NB4 (cell line): ENCODE results near the gene SSH2.
"Not testable (repeated sequence)": the region's sequence is repeated elsewhere in the genome, so short reads cannot be mapped to it uniquely, and the experiment has no call there.

Experiments
- DNase-seq: peaks from one replicate; pipeline ENCODE4 v3.0.0; 2010; ENCODE audit warnings: low read depth
- H3K4me3 ChIP-seq: one replicate; pipeline ENCODE4 v1.5.1; 2011; ENCODE audit warnings: mild to moderate bottlenecking, low read depth, low read length, moderate library complexity
- CTCF ChIP-seq: IDR thresholded peaks from one replicate; pipeline ENCODE4 v1.5.1; 2012; ENCODE audit warnings: low read depth, low read length
- MAX ChIP-seq: IDR thresholded peaks from 2 replicates; pipeline ENCODE4 v1.6.1; 2011; ENCODE audit warnings: low read depth, low read length
- MYC ChIP-seq: IDR thresholded peaks from 2 replicates; pipeline ENCODE4 v1.6.1; 2011; ENCODE audit warnings: low read depth, low read length
- POLR2A ChIP-seq: IDR thresholded peaks from 2 replicates; pipeline ENCODE4 v1.6.1; 2011; ENCODE audit warnings: mild to moderate bottlenecking; ENCODE audit not compliant: insufficient read length; ENCODE audit errors: extremely low read depth

SSH2 gene

GRCh38 chr17:29732209-29732608, 197.8 kb downstream of the SSH2 start:
- no peak for TF ChIP-seq MYC
- no peak for TF ChIP-seq POLR2A
- no peak for TF ChIP-seq CTCF
- no peak for TF ChIP-seq MAX
- no peak overlapping the region for H3K4me3 ChIP-seq
- DNase-seq = no peak

- TF ChIP-seq MAX = no peak
- TF ChIP-seq POLR2A = no peak
- no peak for TF ChIP-seq MYC
- no peak for TF ChIP-seq CTCF
- H3K4me3 ChIP-seq = no peak overlapping the region
- no peak for DNase-seq
Observed at GRCh38 chr17:29731589-29731929, 198.5 kb downstream of the SSH2 start.

- no peak for DNase-seq
- TF ChIP-seq MAX (no peak), CTCF (no peak), POLR2A (no peak), MYC (no peak)
- no peak overlapping the region for H3K4me3 ChIP-seq
Observed at GRCh38 chr17:29728490-29728889, 201.5 kb downstream of the SSH2 start.

- H3K4me3 ChIP-seq = peak overlapping the region; percentile 21
- peak; percentile 87 for DNase-seq
- TF ChIP-seq CTCF (no peak), MYC (peak; percentile 65), MAX (peak; percentile 77), POLR2A (no peak)
Observed at GRCh38 chr17:29726715-29727252, 203.2 kb downstream of the SSH2 start.

- not testable (repeated sequence) for H3K4me3 ChIP-seq, DNase-seq
Observed at GRCh38 chr17:29725408-29725807, 204.6 kb downstream of the SSH2 start.

- peak overlapping the region; percentile 55 for H3K4me3 ChIP-seq
- DNase-seq = peak; percentile 87
Observed at GRCh38 chr17:29723278-29724047, 206.6 kb downstream of the SSH2 start.

More at GRCh38 chr17:29723278-29724047, 206.6 kb downstream of the SSH2 start:
- TF ChIP-seq MYC (peak; percentile 49; the same call in 1 of the 2 replicates), CTCF (no peak)
